Measurements from ENCODE around the gene TTN. TPM values are rescaled to one million over a fixed set of nuclear protein-coding genes. Genes with fewer than 3 reads are reported as not detected.

TTN gene
- total RNA-seq, 1 donor from 2014 or later = not detected

DNA sequence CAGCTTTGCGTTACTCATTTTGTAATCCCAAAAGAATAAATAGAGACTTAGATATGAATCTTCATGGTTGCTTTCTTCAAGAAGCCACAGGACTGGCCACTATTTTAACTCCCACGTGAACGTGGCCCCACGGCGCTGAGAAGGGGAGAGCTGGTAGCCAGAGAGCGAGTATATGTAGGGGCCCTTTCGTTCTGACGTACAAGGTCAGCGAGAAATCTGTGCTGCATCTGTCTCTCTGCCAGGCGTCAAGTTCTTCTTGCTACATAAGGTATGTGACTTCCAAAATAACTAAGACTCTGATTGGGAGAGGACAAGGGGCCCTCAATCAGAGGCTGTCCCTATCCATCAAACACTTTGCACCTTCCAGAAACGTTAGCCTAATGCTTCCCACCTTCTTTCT lies 177.8 kb downstream of the TTN start:
- no peak for DNase-seq (ENCODE audit: low spot score)
- Mint-ChIP-seq H3K9me3 (ENCODE audit: low read depth) (no peaks in the 10 kb centered on the region), H3K27ac (ENCODE audit: unreplicated experiment) (no peak overlapping the region), H3K36me3 (ENCODE audit: low read depth) (no peaks in the 10 kb centered on the region), H3K27me3 (ENCODE audit: low read depth) (no peaks in the 10 kb centered on the region), H3K4me3 (ENCODE audit: unreplicated experiment) (no peak overlapping the region), H3K4me1 (ENCODE audit: low read depth) (peaks cover 4% of the 10 kb centered on the region)
- TF ChIP-seq, protein P1, sequence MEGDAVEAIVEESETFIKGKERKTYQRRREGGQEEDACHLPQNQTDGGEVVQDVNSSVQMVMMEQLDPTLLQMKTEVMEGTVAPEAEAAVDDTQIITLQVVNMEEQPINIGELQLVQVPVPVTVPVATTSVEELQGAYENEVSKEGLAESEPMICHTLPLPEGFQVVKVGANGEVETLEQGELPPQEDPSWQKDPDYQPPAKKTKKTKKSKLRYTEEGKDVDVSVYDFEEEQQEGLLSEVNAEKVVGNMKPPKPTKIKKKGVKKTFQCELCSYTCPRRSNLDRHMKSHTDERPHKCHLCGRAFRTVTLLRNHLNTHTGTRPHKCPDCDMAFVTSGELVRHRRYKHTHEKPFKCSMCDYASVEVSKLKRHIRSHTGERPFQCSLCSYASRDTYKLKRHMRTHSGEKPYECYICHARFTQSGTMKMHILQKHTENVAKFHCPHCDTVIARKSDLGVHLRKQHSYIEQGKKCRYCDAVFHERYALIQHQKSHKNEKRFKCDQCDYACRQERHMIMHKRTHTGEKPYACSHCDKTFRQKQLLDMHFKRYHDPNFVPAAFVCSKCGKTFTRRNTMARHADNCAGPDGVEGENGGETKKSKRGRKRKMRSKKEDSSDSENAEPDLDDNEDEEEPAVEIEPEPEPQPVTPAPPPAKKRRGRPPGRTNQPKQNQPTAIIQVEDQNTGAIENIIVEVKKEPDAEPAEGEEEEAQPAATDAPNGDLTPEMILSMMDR (IDR thresholded peaks at IDR 0.05) = no peak

DNA sequence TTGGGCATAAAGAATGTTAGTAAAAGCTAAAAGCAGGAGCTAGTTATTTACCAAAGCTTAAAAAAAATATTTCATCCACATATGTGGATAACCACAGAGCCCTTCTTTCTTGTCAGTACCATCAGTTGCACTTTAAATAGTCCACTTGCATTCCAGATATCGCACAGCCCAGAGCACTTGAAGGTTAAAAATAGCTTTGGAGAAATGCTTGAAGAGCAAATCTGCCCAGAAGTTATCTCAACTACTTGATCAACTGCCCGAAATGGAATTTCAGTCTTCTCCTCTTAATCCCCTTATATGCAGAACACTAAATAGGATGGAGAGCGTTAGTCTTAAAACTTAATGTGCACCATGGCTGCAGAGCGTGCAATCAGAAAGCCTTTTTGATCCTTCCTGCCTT lies 178.6 kb downstream of the TTN start:
- Mint-ChIP-seq H3K9me3 (ENCODE audit: low read depth) (no peaks in the 10 kb centered on the region), H3K36me3 (ENCODE audit: low read depth) (no peaks in the 10 kb centered on the region), H3K27me3 (ENCODE audit: low read depth) (no peaks in the 10 kb centered on the region), H3K4me1 (ENCODE audit: low read depth) (peaks cover 4% of the 10 kb centered on the region), H3K4me3 (ENCODE audit: unreplicated experiment) (no peak overlapping the region), H3K27ac (ENCODE audit: unreplicated experiment) (no peak overlapping the region)
- TF ChIP-seq, protein P1 (IDR thresholded peaks at IDR 0.05) = no peak
- DNase-seq (ENCODE audit: low spot score) = no peak

DNA sequence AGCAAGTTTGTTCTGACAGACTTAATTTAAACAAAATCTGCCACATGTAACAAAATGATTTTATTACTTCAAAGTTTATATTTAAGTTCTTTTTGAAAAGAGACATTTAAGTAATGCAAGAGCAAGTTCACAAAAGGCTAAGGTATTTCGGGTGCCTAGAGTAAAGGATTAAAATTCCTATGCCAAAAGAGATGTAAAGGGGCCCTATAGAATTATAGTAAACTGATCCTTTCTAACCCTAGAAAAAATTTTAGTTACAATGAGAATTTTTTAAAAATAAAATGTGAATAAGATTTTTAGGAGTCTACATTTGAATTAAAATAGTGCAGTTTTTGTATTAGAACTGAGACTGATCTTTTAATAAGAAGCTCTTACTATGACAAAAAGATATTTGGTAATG lies 179.8 kb downstream of the TTN start:
- no peak overlapping the region for H3K4me3 Mint-ChIP-seq (ENCODE audit: unreplicated experiment)
- H3K4me1 Mint-ChIP-seq (ENCODE audit: low read depth) = peaks cover 4% of the 10 kb centered on the region
- H3K27me3 Mint-ChIP-seq (ENCODE audit: low read depth) = no peaks in the 10 kb centered on the region
- no peak overlapping the region for H3K27ac Mint-ChIP-seq (ENCODE audit: unreplicated experiment)
- no peaks in the 10 kb centered on the region for H3K36me3 Mint-ChIP-seq (ENCODE audit: low read depth)
- DNase-seq (ENCODE audit: low spot score) = no peak
- no peaks in the 10 kb centered on the region for H3K9me3 Mint-ChIP-seq (ENCODE audit: low read depth)
- TF ChIP-seq, protein P1 (IDR thresholded peaks at IDR 0.05) = no peak

DNA sequence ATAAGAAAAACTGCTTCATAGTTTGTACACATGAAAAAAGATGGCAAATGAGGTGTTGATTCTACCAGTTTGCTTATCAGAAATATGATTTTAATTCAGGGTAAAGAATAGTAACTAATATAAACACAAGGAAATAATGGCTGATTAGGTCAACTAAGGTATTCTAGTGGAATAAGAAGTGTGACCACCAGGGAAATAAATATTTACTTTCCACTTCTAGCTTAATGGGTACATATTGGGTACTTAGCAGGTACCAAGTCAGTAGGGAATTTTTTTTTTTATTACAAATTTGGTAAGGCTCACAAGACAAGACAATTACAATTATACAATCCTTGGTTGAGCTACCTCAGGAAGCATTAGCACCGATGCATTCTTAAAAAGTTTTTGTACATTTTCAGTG lies 191.3 kb downstream of the TTN start:
- Mint-ChIP-seq H3K27me3 (ENCODE audit: low read depth) (no peaks in the 10 kb centered on the region), H3K4me1 (ENCODE audit: low read depth) (no peaks in the 10 kb centered on the region), H3K9me3 (ENCODE audit: low read depth) (peaks cover 3% of the 10 kb centered on the region), H3K4me3 (ENCODE audit: unreplicated experiment) (no peak overlapping the region), H3K36me3 (ENCODE audit: low read depth) (peaks cover 6% of the 10 kb centered on the region), H3K27ac (ENCODE audit: unreplicated experiment) (no peak overlapping the region)
- no peak for DNase-seq (ENCODE audit: low spot score)
- TF ChIP-seq, protein P1 (IDR thresholded peaks at IDR 0.05) = no peak

DNA sequence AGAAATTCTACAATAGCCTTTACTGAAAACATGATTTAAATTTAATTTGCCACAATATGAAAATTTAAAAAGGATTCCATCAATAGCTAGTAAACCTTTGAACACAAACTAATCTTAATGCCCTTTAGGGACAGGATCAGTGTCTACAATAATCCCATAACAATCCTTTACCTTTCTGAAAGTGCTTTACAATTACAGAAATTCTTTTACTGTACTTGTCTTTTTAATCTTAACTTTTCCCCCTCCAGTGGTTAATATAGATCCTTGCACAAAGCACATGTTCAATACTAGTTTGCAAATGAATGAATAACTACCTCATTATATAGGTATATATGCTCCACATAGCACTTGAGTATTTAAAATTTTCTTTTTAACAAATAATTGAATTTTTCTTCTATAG lies 204.3 kb downstream of the TTN start:
- no peak overlapping the region for H3K27ac Mint-ChIP-seq (ENCODE audit: unreplicated experiment)
- H3K27me3 Mint-ChIP-seq (ENCODE audit: low read depth) = no peaks in the 10 kb centered on the region
- H3K4me3 Mint-ChIP-seq (ENCODE audit: unreplicated experiment) = no peak overlapping the region
- no peak for DNase-seq (ENCODE audit: low spot score)
- peaks cover 22% of the 10 kb centered on the region for H3K36me3 Mint-ChIP-seq (ENCODE audit: low read depth)
- no peaks in the 10 kb centered on the region for H3K4me1 Mint-ChIP-seq (ENCODE audit: low read depth)
- TF ChIP-seq, protein P1 (IDR thresholded peaks at IDR 0.05) = no peak
- no peaks in the 10 kb centered on the region for H3K9me3 Mint-ChIP-seq (ENCODE audit: low read depth)

Measured in chondrocyte (in vitro differentiated cells).